Nephron (organoid): ENCODE measurements around the gene ZNF668.

Experiments used
- H3K27ac Mint-ChIP-seq, 3 experiments: 2 replicates each; pipeline ENCODE4 v1.8.0; 2020; ENCODE audit warnings: mixed read lengths in 3 of 3, mild to moderate bottlenecking in 2 of 3, moderate library complexity in 1 of 3
- H3K27me3 Mint-ChIP-seq: 2 replicates; pipeline ENCODE4 v1.8.0; 2021; ENCODE audit warnings: low read depth, mild to moderate bottlenecking, moderate library complexity, mixed read lengths
- H3K36me3 Mint-ChIP-seq: 2 replicates; pipeline ENCODE4 v1.8.0; 2020; ENCODE audit warnings: low read depth, mixed read lengths
- H3K4me1 Mint-ChIP-seq: 2 replicates; pipeline ENCODE4 v1.8.0; 2020; ENCODE audit warnings: mixed read lengths
- H3K4me3 Mint-ChIP-seq, 3 experiments: 2 replicates each; pipeline ENCODE4 v1.8.0; 2020; ENCODE audit warnings: mild to moderate bottlenecking in 3 of 3, mixed read lengths in 3 of 3, moderate library complexity in 2 of 3
- H3K9me3 Mint-ChIP-seq: 2 replicates; pipeline ENCODE4 v1.8.0; 2020; ENCODE audit warnings: mixed read lengths
- TF ChIP-seq, protein P1 (sequence below), 3 experiments: fragments of 200-600 bp; sonication (generic); IDR thresholded peaks; one replicate each; pipeline ENCODE4 v1.5.0; 2021; ENCODE audit warnings: antibody characterized with exemption in 3 of 3; ENCODE audit not compliant: unreplicated experiment in 3 of 3

Gene ZNF668

DNA sequence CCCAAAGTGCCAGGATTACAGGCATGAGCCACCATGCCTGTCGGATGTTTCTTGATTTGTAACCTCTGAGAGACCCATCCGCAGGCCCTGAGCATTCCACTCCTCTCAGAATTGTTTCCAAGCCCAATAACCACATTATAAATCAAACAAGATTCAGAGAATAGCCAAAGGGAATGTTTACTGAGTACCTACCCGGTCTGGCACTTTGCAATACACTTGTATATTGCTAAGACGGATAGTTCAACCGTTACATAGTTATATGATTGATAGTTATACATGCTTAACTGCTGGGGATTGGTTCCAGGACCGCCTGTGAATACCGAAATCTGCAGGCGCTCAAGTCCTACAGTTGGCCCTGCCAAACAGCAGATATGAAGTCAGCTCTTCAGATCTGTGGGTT is 40.4 kb upstream of the ZNF668 start:
- Mint-ChIP-seq H3K4me3 (peak overlapping the region; percentile 10 to 44 (median 23)), H3K9me3 (no peaks in the 10 kb centered on the region), H3K4me1 (peaks cover 12% of the 10 kb centered on the region), H3K36me3 (peaks cover 27% of the 10 kb centered on the region), H3K27ac (peak overlapping the region in 2 of 3 experiments; percentile 31 to 74), H3K27me3 (no peaks in the 10 kb centered on the region)
- TF ChIP-seq, protein P1, sequence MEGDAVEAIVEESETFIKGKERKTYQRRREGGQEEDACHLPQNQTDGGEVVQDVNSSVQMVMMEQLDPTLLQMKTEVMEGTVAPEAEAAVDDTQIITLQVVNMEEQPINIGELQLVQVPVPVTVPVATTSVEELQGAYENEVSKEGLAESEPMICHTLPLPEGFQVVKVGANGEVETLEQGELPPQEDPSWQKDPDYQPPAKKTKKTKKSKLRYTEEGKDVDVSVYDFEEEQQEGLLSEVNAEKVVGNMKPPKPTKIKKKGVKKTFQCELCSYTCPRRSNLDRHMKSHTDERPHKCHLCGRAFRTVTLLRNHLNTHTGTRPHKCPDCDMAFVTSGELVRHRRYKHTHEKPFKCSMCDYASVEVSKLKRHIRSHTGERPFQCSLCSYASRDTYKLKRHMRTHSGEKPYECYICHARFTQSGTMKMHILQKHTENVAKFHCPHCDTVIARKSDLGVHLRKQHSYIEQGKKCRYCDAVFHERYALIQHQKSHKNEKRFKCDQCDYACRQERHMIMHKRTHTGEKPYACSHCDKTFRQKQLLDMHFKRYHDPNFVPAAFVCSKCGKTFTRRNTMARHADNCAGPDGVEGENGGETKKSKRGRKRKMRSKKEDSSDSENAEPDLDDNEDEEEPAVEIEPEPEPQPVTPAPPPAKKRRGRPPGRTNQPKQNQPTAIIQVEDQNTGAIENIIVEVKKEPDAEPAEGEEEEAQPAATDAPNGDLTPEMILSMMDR (IDR thresholded peaks at IDR 0.05; ENCODE audit: unreplicated experiment in 3 of 3) = no peak

DNA sequence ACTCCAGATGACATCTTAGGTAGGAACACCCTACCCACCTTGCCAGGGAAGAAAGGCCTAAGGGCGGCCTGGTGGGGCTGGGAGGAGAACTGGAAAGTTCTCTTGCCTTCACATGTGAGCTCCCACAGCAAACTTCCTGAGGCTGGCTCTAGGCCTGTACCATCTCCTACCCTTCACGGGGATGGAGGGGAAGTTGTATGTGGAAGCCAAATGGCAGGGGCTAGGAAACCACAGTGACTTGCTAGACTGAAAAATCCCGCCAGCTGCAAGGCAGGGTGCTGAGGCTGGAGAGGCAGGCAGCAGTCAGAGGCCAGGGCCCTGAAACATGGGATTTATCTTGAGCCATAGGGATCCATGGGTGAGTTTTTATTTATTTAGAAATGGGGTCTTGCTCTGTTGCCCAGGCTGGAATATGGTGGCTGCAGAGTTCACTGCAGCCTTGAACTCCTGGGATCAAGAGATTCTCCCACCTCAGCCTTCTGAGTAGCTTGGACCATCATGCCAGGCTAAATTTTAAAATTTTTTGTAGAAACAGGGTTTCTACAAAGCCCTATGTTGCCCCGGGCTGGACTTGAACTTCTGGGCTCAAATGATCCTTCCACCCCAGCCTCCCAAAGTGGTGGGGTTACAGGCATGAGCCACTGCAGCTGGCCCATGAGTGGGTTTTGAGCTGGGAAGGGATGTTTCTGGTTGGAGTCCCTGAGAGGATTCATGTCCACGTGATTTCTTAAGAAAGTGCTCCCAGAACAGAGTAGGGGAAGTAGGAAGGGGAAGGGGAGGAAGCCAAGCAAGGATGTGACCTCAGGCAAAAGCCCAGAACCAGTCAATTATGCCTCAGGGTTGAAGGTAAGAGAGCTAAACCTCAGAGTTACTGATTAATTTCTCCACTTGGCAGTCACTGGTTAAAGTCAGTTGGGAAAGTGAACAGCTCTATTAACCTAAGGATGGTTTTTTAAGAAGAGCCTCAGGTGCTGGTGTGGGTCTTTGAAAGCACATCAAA is 39.4 kb upstream of the ZNF668 start:
- TF ChIP-seq, protein P1 (IDR thresholded peaks at IDR 0.05; ENCODE audit: unreplicated experiment in 3 of 3) = no peak
- H3K36me3 Mint-ChIP-seq = peaks cover 27% of the 10 kb centered on the region
- H3K27ac Mint-ChIP-seq = peak overlapping the region; percentile 66 to 82 (median 70)
- peaks cover 11% of the 10 kb centered on the region for H3K4me1 Mint-ChIP-seq
- no peaks in the 10 kb centered on the region for H3K9me3 Mint-ChIP-seq
- H3K27me3 Mint-ChIP-seq = no peaks in the 10 kb centered on the region
- H3K4me3 Mint-ChIP-seq = peak overlapping the region; percentile 41 to 60 (median 42)

DNA sequence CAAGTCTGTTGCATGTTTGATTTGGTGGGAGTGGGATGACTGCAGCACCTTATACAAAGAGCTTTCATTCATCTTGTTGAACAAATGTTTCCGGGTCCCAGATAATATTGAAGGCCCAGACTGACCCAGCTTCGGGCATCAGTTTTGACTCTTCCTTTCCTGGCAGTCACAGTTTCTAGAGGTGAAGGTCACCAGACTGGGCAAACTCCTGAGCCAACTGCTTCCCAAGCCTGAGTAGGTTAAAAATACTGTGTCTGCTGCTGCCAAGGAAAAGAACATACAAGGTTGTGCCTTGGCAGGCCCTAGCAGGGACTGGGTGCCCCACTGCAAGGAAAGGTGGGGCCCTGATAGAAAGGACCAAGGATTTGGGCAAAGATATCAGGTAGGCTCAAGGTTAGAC is 38.7 kb upstream of the ZNF668 start:
- Mint-ChIP-seq H3K36me3 (peaks cover 27% of the 10 kb centered on the region), H3K4me3 (peak overlapping the region in 2 of 3 experiments; percentile 36 to 43), H3K27me3 (no peaks in the 10 kb centered on the region), H3K4me1 (peaks cover 8% of the 10 kb centered on the region), H3K27ac (peak overlapping the region in 1 of 3 experiments; percentile 23), H3K9me3 (no peaks in the 10 kb centered on the region)
- TF ChIP-seq, protein P1 (IDR thresholded peaks at IDR 0.05; ENCODE audit: unreplicated experiment in 3 of 3) = no peak

DNA sequence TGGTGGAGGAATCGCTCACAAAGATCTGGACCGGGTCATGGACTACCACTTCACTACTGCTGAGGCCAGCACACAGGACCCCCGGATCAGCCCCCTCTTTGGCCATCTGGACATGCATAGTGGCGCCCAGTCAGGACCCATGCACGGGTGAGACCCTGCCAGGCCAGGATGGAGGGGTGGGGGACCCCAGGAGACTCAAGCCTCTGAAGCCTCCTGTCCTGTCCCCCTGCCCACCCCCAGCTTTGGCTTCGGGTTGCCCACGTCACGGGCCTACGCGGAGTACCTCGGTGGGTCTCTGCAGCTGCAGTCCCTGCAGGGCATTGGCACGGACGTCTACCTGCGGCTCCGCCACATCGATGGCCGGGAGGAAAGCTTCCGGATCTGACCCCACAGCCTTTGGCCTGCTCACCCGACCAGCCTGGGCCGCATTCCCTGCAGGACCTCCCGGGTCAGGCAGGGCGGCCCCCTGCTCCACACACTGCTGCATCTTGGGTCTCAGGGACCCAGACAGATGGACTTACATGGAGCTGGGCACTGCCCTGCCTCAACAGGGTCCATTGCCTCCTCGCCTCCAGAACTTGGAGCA is 37.9 kb upstream of the ZNF668 start:
- Mint-ChIP-seq H3K27me3 (no peaks in the 10 kb centered on the region), H3K4me3 (peak overlapping the region; percentile 27 to 92 (median 34))
- TF ChIP-seq, protein P1 (IDR thresholded peaks at IDR 0.05; ENCODE audit: unreplicated experiment in 3 of 3) = no peak

DNA sequence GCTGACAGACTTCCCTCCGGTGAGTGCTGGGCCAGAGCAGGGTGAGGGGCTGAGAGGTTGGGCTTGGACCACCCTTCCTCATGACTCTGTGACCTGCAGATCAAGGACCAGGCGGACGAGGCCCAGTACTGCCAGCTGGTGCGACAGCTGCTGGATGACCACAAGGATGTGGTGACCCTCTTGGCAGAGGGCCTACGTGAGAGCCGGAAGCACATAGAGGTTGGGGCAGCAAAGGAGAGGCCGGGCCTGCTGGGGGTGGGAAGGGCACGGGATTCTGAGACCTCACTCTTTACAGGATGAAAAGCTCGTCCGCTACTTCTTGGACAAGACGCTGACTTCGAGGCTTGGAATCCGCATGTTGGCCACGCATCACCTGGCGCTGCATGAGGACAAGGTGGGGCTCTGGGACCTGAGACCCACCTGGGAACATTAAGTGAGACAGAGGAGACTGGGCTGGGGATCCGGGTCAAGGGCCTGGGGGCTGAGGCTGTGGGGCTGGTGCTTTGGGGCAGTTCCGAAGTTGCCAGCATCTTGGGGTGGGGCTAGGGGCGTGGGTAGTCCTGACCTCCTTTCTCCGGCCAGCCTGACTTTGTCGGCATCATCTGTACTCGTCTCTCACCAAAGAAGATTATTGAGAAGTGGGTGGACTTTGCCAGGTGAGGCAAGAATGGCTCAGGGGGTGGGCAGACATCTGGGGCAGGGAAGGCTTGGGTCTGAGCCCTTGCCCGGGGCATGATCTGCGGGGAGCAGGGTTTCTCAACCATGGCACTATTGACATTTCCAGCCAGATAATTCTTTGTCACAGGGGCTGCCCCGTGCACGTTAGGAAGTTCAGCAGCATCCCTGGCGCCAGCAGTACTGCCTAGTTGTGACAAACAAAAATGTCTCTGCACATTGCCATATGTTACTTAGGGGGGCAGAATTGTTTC is 36.3 kb upstream of the ZNF668 start:
- no peaks in the 10 kb centered on the region for H3K9me3 Mint-ChIP-seq
- H3K27me3 Mint-ChIP-seq = no peaks in the 10 kb centered on the region
- H3K4me3 Mint-ChIP-seq = peak overlapping the region; percentile 88 to 92 (median 92)
- H3K27ac Mint-ChIP-seq = no peak overlapping the region
- H3K4me1 Mint-ChIP-seq = peaks cover 13% of the 10 kb centered on the region
- TF ChIP-seq, protein P1 (IDR thresholded peaks at IDR 0.05; ENCODE audit: unreplicated experiment in 3 of 3) = no peak
- peaks cover 27% of the 10 kb centered on the region for H3K36me3 Mint-ChIP-seq

More for the DNA sequence above, 37.9 kb upstream of the ZNF668 start:
- peaks cover 13% of the 10 kb centered on the region for H3K4me1 Mint-ChIP-seq
- peaks cover 27% of the 10 kb centered on the region for H3K36me3 Mint-ChIP-seq
- H3K9me3 Mint-ChIP-seq = no peaks in the 10 kb centered on the region
- H3K27ac Mint-ChIP-seq = peak overlapping the region in 1 of 3 experiments; percentile 28
